HepG2 (cell line): ENCODE data around the gene MSI2. TPM values are rescaled to one million over a fixed set of nuclear protein-coding genes. Genes with fewer than 3 reads are reported as not detected.

ENCODE experiments used
- ATAC-seq: fragments of 200-7000 bp; cut with Tn5 transposase; 3 replicates; pipeline ENCODE4 v1.9.1; 2020; ENCODE audit warnings: mild to moderate bottlenecking, moderate library complexity
- BruUV-seq: library from RNA; stranded (reverse); fragments of 400-500 nt; replicated peaks from 2 replicates; lab custom pipeline; 2021; lab: Mats Ljungman, UMichigan
- CTCF ChIA-PET: fragments of 300-600 bp; formaldehyde crosslinking; extraction: SDS; loops from one replicate; lab custom pipeline; 2021; ENCODE audit warnings: low total read pairs, inconsistent platforms, low intra/inter-chr PET ratio; lab: Yijun Ruan, JAX
- POLR2A ChIA-PET: fragments of 350-600 bp; sonication (Branson Sonifier 250); formaldehyde crosslinking; loops from one replicate; lab custom pipeline; 2020; ENCODE audit warnings: antibody characterized with exemption, inconsistent platforms; lab: Yijun Ruan, JAX
- DNase-seq: peaks from one replicate; pipeline ENCODE4 v3.0.0-alpha.2; 2015; ENCODE audit warnings: low spot score
- FAIRE-seq: peaks from 3 replicates; lab custom pipeline; 2011; peaks lifted over from hg19 to GRCh38; lab: Jason Lieb, UNC
- H2AFZ ChIP-seq: one replicate; pipeline ENCODE4 v1.6.1; 2011; ENCODE audit warnings: low read length, inconsistent platforms
- H3K27ac ChIP-seq: fragments of 300-600 bp; 3 replicates; pipeline ENCODE4 v1.8.0; 2011; ENCODE audit warnings: mixed run types, mild to moderate bottlenecking, mixed read lengths, low read length, inconsistent platforms; ENCODE audit not compliant: insufficient read depth; ENCODE audit errors: extremely low read length
- H3K27me3 ChIP-seq, 2 experiments: fragments of 200-600 bp in 1 of 2; 2 replicates in 1 of 2; 3 replicates in 1 of 2; pipeline versions ENCODE4 v1.6.0 to v1.8.0; 2011; ENCODE audit warnings: low read length in 2 of 2, mild to moderate bottlenecking in 2 of 2, moderate library complexity in 2 of 2, inconsistent platforms in 1 of 2; ENCODE audit not compliant: insufficient read depth in 2 of 2, control insufficient read depth in 1 of 2
- H3K36me3 ChIP-seq, 2 experiments: fragments of 200-600 bp in 1 of 2; replicated peaks in 1 of 2; 2 replicates in 1 of 2; 3 replicates in 1 of 2; pipeline versions ENCODE4 v1.5.1 to v1.8.0; 2011; ENCODE audit warnings: low read length in 2 of 2, inconsistent platforms in 1 of 2; ENCODE audit not compliant: insufficient read depth in 2 of 2, control insufficient read depth in 1 of 2
- H3K4me1 ChIP-seq: 2 replicates; pipeline ENCODE4 v1.5.1; 2012; ENCODE audit warnings: low read length, inconsistent platforms; ENCODE audit not compliant: insufficient read depth
- H3K4me2 ChIP-seq: 2 replicates; pipeline ENCODE4 v1.6.0; 2011; ENCODE audit warnings: low read depth, low read length, inconsistent platforms
- H3K4me3 ChIP-seq, 3 experiments: fragments of 200-600 bp in 1 of 3; sonication (generic), shearing (Covaris generic) in 1 of 3; replicated peaks in 1 of 3; 2 replicates each; pipeline ENCODE4 v1.5.1; 2011 to 2016; ENCODE audit warnings: low read length in 3 of 3, inconsistent platforms in 2 of 3, low read depth in 2 of 3, mild to moderate bottlenecking in 2 of 3, control low read depth in 1 of 3, mixed read lengths in 1 of 3; ENCODE audit not compliant: insufficient read depth in 1 of 3
- H3K79me2 ChIP-seq: one replicate; pipeline ENCODE4 v1.6.1; 2011; ENCODE audit warnings: low read length, inconsistent platforms; ENCODE audit not compliant: insufficient read depth
- H3K9ac ChIP-seq: 2 replicates; pipeline ENCODE4 v1.6.0; 2011; ENCODE audit warnings: mild to moderate bottlenecking, low read depth, low read length, inconsistent platforms; ENCODE audit not compliant: insufficient read depth
- H3K9me3 ChIP-seq: 2 replicates; pipeline ENCODE4 v1.5.1; 2012; ENCODE audit warnings: mild to moderate bottlenecking, low read length
- H4K20me1 ChIP-seq: 2 replicates; pipeline ENCODE4 v1.6.0; 2011; ENCODE audit warnings: inconsistent platforms, mild to moderate bottlenecking, low read length, moderate library complexity; ENCODE audit not compliant: insufficient read depth
- FOXP1 ChIP-seq, 2 experiments: fragments of 450-650 bp in 1 of 2; IDR thresholded peaks; 2 replicates each; pipeline ENCODE4 v1.6.1; 2017 to 2018; ENCODE audit warnings: antibody characterized with exemption in 1 of 2
- GPBP1L1 ChIP-seq: sonication (generic); formaldehyde crosslinking; IDR thresholded peaks from 2 replicates; pipeline ENCODE4 v1.5.0; 2020; ENCODE audit warnings: mild to moderate bottlenecking, missing genetic modification reagents
- IKZF1 ChIP-seq: fragments of 450-650 bp; IDR thresholded peaks from 2 replicates; pipeline ENCODE4 v1.7.1; 2016
- KLF15 ChIP-seq: sonication (generic); formaldehyde crosslinking; IDR thresholded peaks from 2 replicates; pipeline ENCODE4 v1.8.1; 2023; ENCODE audit warnings: borderline replicate concordance, mild to moderate bottlenecking, inconsistent platforms, missing genetic modification reagents, mixed read lengths
- MED1 ChIP-seq: sonication (generic); formaldehyde crosslinking; IDR thresholded peaks from 2 replicates; pipeline ENCODE4 v1.4.0; 2020; ENCODE audit warnings: missing genetic modification reagents
- RBM39 ChIP-seq: fragments of 200-400 bp; formaldehyde crosslinking; IDR thresholded peaks from one replicate; pipeline ENCODE4 v1.6.1; 2018; ENCODE audit warnings: antibody characterized with exemption, mild to moderate bottlenecking, low read depth, low read length; ENCODE audit not compliant: poor library complexity, severe bottlenecking
- RXRB ChIP-seq: IDR thresholded peaks from 2 replicates; pipeline ENCODE4 v1.6.1; 2016; ENCODE audit warnings: borderline replicate concordance, missing genetic modification reagents, missing compliant biosample characterization
- SNAPC4 ChIP-seq: sonication (generic); formaldehyde crosslinking; IDR thresholded peaks from 2 replicates; pipeline ENCODE4 v1.4.0; 2020; ENCODE audit warnings: mild to moderate bottlenecking, missing genetic modification reagents
- TBX2 ChIP-seq: sonication (generic); formaldehyde crosslinking; IDR thresholded peaks from 2 replicates; pipeline ENCODE4 v1.5.0; 2020; ENCODE audit warnings: missing genetic modification reagents, mild to moderate bottlenecking, borderline replicate concordance
- TBX3 ChIP-seq: fragments of 450-650 bp; IDR thresholded peaks from 2 replicates; pipeline ENCODE4 v1.6.1; 2017; ENCODE audit warnings: antibody characterized with exemption, mild to moderate bottlenecking, inconsistent platforms, borderline replicate concordance
- ZFP1 ChIP-seq: IDR thresholded peaks from 2 replicates; pipeline ENCODE4 v1.6.1; 2016
- ZNF10 ChIP-seq: sonication (generic); formaldehyde crosslinking; IDR thresholded peaks from 2 replicates; pipeline ENCODE4 v1.4.0; 2020; ENCODE audit warnings: mild to moderate bottlenecking, low read depth, missing genetic modification reagents, borderline replicate concordance
- ZNF572 ChIP-seq: sonication (generic); formaldehyde crosslinking; IDR thresholded peaks from 2 replicates; pipeline ENCODE4 v1.5.1; 2020; ENCODE audit warnings: mild to moderate bottlenecking, missing genetic modification reagents
- ZNF577 ChIP-seq: sonication (generic); formaldehyde crosslinking; IDR thresholded peaks from 2 replicates; pipeline ENCODE4 v1.4.0; 2020; ENCODE audit warnings: mild to moderate bottlenecking, low read depth, missing genetic modification reagents, borderline replicate concordance
- ZNF790 ChIP-seq: sonication (generic); formaldehyde crosslinking; IDR thresholded peaks from 2 replicates; pipeline ENCODE4 v1.8.0; 2022; ENCODE audit warnings: missing genetic modification reagents, mild to moderate bottlenecking, borderline replicate concordance
- WGBS: methylation state at CpG from one replicate; pipeline ENCODE4 v1.1.6; 2017; ENCODE audit warnings: low lambda C conversion rate; 5-methylcytosine and 5-hydroxymethylcytosine counted together
- in situ Hi-C: cut with HindIII; loops from 2 replicates; pipeline ENCODE4 v1.10.0; 2017; ENCODE audit warnings: low pct_unique_long_range_greater_than_20kb; ENCODE audit not compliant: extremely low pct_ligation_motif_present
- intact Hi-C: fragments of 100-400 bp; cut with micrococcal nuclease; formaldehyde crosslinking; loops from one replicate; pipeline ENCODE4 v1.10.0; 2022; ENCODE audit not compliant: unreplicated experiment
- polyA plus RNA-seq, 8 experiments: library from polyadenylated mRNA; depleted of rRNA in 3 of 8; stranded (reverse) in 7 of 8; unstranded in 1 of 8; fragments of >200 nt; fragmentation: Illumina TruSeq in 4 of 8; extraction: Trizol in 4 of 8; gene quantifications; 2 replicates each; pipeline versions ENCODE4 v1.2.1 to v1.2.3, GENCODE V29; 2011 to 2016; ENCODE audit warnings: low read depth in 4 of 8, missing spikeins in 1 of 8, mixed read lengths in 1 of 8; ENCODE audit not compliant: insufficient read depth in 1 of 8
- total RNA-seq, 5 experiments: library from RNA; depleted of rRNA; stranded (reverse); fragments of >200 nt; fragmentation: Illumina TruSeq; extraction: Trizol; gene quantifications; 2 replicates each; pipeline ENCODE4 v1.2.3, GENCODE V29; 2016; ENCODE audit warnings: low read depth in 1 of 5

MSI2 gene
- total and polyA plus RNA-seq, 2 of the 13 experiments (the other 11 are each of a cell fraction or from before 2014, with no cell fraction given): 77.5 to 78.4 TPM

- Histone ChIP-seq H3K4me3 (no peak overlapping the region), H3K4me2 (no peak overlapping the region), H3K27ac (no peak overlapping the region), H3K9ac (no peak overlapping the region), H3K79me2 (peaks cover 18% of the 10 kb centered on the region), H3K4me1 (peaks cover 13% of the 10 kb centered on the region), H3K36me3 (peaks cover 1 to 10% of the 10 kb centered on the region in 2 experiments; a peak in 3 of 5 replicates), H2AFZ (no peak overlapping the region), H3K27me3 (no peaks in the 10 kb centered on the region), H4K20me1 (no peaks in the 10 kb centered on the region), H3K9me3 (no peaks in the 10 kb centered on the region)
- ChIA-PET CTCF (no interaction called here), POLR2A (no interaction called here)
- in situ Hi-C loops: no loop called here
- ATAC-seq (no peak), DNase-seq (no peak), FAIRE-seq (no peak)
- no TSS peak for BruUV-seq
- TF ChIP-seq RXRB (CRISPR knock-in tag) (no peak), ZNF577 (CRISPR knock-in tag) (no peak), ZNF10 (CRISPR knock-in tag) (no peak), ZNF790 (CRISPR knock-in tag) (no peak), SNAPC4 (CRISPR knock-in tag) (no peak), ZNF572 (CRISPR knock-in tag) (no peak), GPBP1L1 (CRISPR knock-in tag) (no peak), KLF15 (CRISPR knock-in tag) (no peak), TBX3 (no peak), ZFP1 (CRISPR knock-in tag) (no peak), RBM39 (no peak), IKZF1 (no peak), FOXP1 (IDR thresholded peaks at IDR 0.05) (no peak), FOXP1 (CRISPR knock-in tag; IDR thresholded peaks at IDR 0.05) (no peak), TBX2 (CRISPR knock-in tag) (no peak), MED1 (CRISPR knock-in tag) (no peak)
- intact Hi-C loops: no loop called here
- WGBS: 94% methylated on average over 4 of the region's 4 CpGs
Observed at GRCh38 chr17:57381498-57381897, 125.2 kb downstream of the MSI2 start.
